PC-3 (cell line): ENCODE measurements around the gene VPS8. TPM values are rescaled to one million over a fixed set of nuclear protein-coding genes. Genes with fewer than 3 reads are reported as not detected.

Experiments
- ATAC-seq: fragments of 200-7000 bp; cut with Tn5 transposase; 2 replicates; pipeline ENCODE4 v1.9.1; 2020; ENCODE audit warnings: mild to moderate bottlenecking, moderate library complexity
- BruUV-seq: library from RNA; stranded (reverse); fragments of 400-500 nt; replicated peaks from 2 replicates; lab custom pipeline; 2021; lab: Mats Ljungman, UMichigan
- CTCF ChIA-PET: fragments of 300-600 bp; sonication (Branson Sonifier 250); formaldehyde crosslinking; loops from one replicate; lab custom pipeline; 2022; ENCODE audit warnings: antibody characterized with exemption; lab: Charles Lee
- POLR2A ChIA-PET: fragments of 300-600 bp; sonication (Branson Sonifier 250); formaldehyde crosslinking; loops from one replicate; lab custom pipeline; 2022; ENCODE audit warnings: antibody characterized with exemption; ENCODE audit not compliant: unreplicated experiment; lab: Charles Lee
- DNase-seq: peaks from one replicate; pipeline ENCODE4 v3.0.0-alpha.2; 2015
- H2AFZ ChIP-seq: fragments of 300-600 bp; sonication (generic); 2 replicates; pipeline ENCODE4 v1.6.0; 2016; ENCODE audit warnings: antibody characterized with exemption, low read length
- H3F3A ChIP-seq: fragments of 300-600 bp; sonication (generic); one replicate; pipeline ENCODE4 v1.6.0; 2017; ENCODE audit warnings: antibody characterized with exemption, low read length, control low read depth, mild to moderate bottlenecking; ENCODE audit not compliant: unreplicated experiment
- H3K27ac ChIP-seq: fragments of 300-600 bp; sonication (generic); 2 replicates; pipeline ENCODE4 v1.5.1; 2016; ENCODE audit warnings: mild to moderate bottlenecking, low read length
- H3K27me3 ChIP-seq: fragments of 300-600 bp; sonication (generic); 2 replicates; pipeline ENCODE4 v1.6.1; 2016; ENCODE audit warnings: low read length, mixed read lengths
- H3K36me3 ChIP-seq: fragments of 300-600 bp; sonication (generic); 2 replicates; pipeline ENCODE4 v1.6.1; 2016; ENCODE audit warnings: low read depth, mixed run types, low read length, mixed read lengths
- H3K4me1 ChIP-seq: fragments of 300-600 bp; sonication (generic); 2 replicates; pipeline ENCODE4 v1.5.1; 2016; ENCODE audit warnings: low read length; ENCODE audit not compliant: insufficient read depth
- H3K4me2 ChIP-seq: fragments of 300-600 bp; sonication (generic); 2 replicates; pipeline ENCODE4 v1.6.0; 2016; ENCODE audit warnings: low read length
- H3K4me3 ChIP-seq: fragments of 300-600 bp; sonication (generic); 2 replicates; pipeline ENCODE4 v1.5.1; 2016; ENCODE audit warnings: mild to moderate bottlenecking, low read length, mixed read lengths
- H3K79me2 ChIP-seq: fragments of 300-600 bp; sonication (generic); 2 replicates; pipeline ENCODE4 v1.6.1; 2017; ENCODE audit warnings: low read length, mixed read lengths
- H3K9ac ChIP-seq: fragments of 300-600 bp; sonication (generic); 2 replicates; pipeline ENCODE4 v1.6.0; 2016; ENCODE audit warnings: mild to moderate bottlenecking, low read length
- H3K9me2 ChIP-seq: fragments of 300-600 bp; sonication (generic); replicated peaks from 2 replicates; pipeline ENCODE4 v1.6.1; 2016; ENCODE audit warnings: mixed run types, low read length, mixed read lengths
- H3K9me3 ChIP-seq: fragments of 300-600 bp; sonication (generic); 2 replicates; pipeline ENCODE4 v1.6.1; 2016; ENCODE audit warnings: low read length, mixed read lengths
- H4K20me1 ChIP-seq: fragments of 300-600 bp; sonication (generic); 2 replicates; pipeline ENCODE4 v1.6.1; 2016; ENCODE audit warnings: low read length, mixed read lengths
- EZH2 ChIP-seq: fragments of 300-600 bp; sonication (generic); IDR thresholded peaks from one replicate; pipeline ENCODE4 v1.6.1; 2017; ENCODE audit warnings: antibody characterized with exemption, mild to moderate bottlenecking, low read length; ENCODE audit not compliant: unreplicated experiment
- EZH2phosphoT487 ChIP-seq: fragments of 300-600 bp; sonication (generic); IDR thresholded peaks from 2 replicates; pipeline ENCODE4 v1.6.1; 2018; ENCODE audit warnings: mild to moderate bottlenecking, antibody characterized with exemption, low read length, borderline replicate concordance
- intact Hi-C: fragments of 100-400 bp; cut with micrococcal nuclease; formaldehyde crosslinking; loops from 2 replicates; pipeline ENCODE4 v1.9.0; 2023
- total RNA-seq: library from RNA; depleted of rRNA; stranded (reverse); fragments of >200 nt; gene quantifications from 2 replicates; pipeline ENCODE4 v1.2.3, GENCODE V29; 2014
- TF ChIP-seq, protein P1 (sequence below): fragments of 300-600 bp; sonication (generic); conservative IDR thresholded peaks from 2 replicates; pipeline ENCODE4 v1.5.1; 2017; ENCODE audit warnings: antibody characterized with exemption, low read depth, mild to moderate bottlenecking, low read length

VPS8 gene
- total RNA-seq, 1 experiment from 2014 or later, result 38.0 TPM

DNA sequence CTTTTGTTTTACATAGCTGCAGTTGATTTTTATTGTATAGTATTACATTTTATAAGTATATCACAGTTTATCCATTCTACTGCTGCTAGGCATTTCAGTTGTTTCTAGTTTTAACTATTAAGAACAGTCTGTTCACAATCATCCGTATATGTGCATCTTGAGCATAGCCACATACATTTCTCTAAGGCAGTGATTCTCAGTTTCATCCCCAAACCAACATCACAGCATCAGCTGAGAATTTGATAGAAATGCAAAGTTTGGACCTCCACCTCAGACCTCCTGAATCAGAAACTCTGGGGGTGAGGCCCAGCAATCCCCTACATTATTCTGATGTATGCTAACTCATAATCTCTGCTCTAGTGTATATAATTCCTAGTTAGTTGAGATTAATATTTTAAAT is 120.8 kb downstream of the VPS8 start:
- Histone ChIP-seq H3K36me3 (peaks cover 4% of the 10 kb centered on the region; the same call in 1 of the 2 replicates), H3K4me3 (no peak overlapping the region), H3F3A (no peaks in the 10 kb centered on the region), H3K9me3 (no peaks in the 10 kb centered on the region), H3K4me1 (peaks cover 7% of the 10 kb centered on the region), H3K9me2 (no peaks in the 10 kb centered on the region), H3K27me3 (no peaks in the 10 kb centered on the region), H3K79me2 (no peaks in the 10 kb centered on the region), H3K4me2 (no peak overlapping the region), H3K27ac (no peak overlapping the region), H4K20me1 (no peaks in the 10 kb centered on the region), H2AFZ (no peak overlapping the region), H3K9ac (no peak overlapping the region)
- BruUV-seq, result no TSS peak
- intact Hi-C loops, result no loop called here
- TF ChIP-seq, protein P1, sequence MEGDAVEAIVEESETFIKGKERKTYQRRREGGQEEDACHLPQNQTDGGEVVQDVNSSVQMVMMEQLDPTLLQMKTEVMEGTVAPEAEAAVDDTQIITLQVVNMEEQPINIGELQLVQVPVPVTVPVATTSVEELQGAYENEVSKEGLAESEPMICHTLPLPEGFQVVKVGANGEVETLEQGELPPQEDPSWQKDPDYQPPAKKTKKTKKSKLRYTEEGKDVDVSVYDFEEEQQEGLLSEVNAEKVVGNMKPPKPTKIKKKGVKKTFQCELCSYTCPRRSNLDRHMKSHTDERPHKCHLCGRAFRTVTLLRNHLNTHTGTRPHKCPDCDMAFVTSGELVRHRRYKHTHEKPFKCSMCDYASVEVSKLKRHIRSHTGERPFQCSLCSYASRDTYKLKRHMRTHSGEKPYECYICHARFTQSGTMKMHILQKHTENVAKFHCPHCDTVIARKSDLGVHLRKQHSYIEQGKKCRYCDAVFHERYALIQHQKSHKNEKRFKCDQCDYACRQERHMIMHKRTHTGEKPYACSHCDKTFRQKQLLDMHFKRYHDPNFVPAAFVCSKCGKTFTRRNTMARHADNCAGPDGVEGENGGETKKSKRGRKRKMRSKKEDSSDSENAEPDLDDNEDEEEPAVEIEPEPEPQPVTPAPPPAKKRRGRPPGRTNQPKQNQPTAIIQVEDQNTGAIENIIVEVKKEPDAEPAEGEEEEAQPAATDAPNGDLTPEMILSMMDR, result no peak
- TF ChIP-seq EZH2phosphoT487 (no peak), EZH2 (no peak)
- ChIA-PET POLR2A (no interaction called here), CTCF (no interaction called here)
- DNase-seq (no peak), ATAC-seq (no peak)

DNA sequence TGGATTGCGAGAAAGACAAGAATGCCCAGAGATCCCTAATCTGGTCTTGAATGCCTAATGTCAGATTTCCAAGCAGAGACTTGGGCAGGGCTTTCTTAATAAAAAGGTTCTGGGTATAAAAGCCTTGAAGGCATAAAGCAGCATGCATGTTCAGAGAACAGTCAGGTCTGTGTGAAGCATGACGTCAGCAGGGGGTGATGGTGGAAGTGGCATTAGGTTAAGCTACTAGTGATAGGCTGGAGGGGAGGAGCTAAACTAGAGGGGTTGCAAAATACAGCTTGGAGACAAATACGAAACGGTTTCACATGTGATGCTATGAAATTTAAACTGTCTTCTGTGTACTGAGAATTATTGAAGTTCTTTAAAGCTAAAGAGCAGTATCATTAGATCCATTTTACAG is 125.6 kb downstream of the VPS8 start:
- H3K36me3 ChIP-seq, result no peaks in the 10 kb centered on the region; the same call in 1 of the 2 replicates
- H3K9me3 ChIP-seq, result no peaks in the 10 kb centered on the region
- no peak overlapping the region for H2AFZ ChIP-seq
- BruUV-seq, result no TSS peak
- no peak for ATAC-seq
- ChIA-PET CTCF (no interaction called here), POLR2A (no interaction called here)
- H3K4me1 ChIP-seq, result peaks cover 7% of the 10 kb centered on the region
- no peaks in the 10 kb centered on the region for H3K79me2 ChIP-seq
- H3K27ac ChIP-seq, result no peak overlapping the region
- H3F3A ChIP-seq, result no peaks in the 10 kb centered on the region
- intact Hi-C loops, result no loop called here
- no peak for DNase-seq
- TF ChIP-seq EZH2phosphoT487, result no peak
- TF ChIP-seq, protein P1, result no peak
- no peak for TF ChIP-seq EZH2
- H3K27me3 ChIP-seq, result no peaks in the 10 kb centered on the region
- no peak overlapping the region for H3K4me3 ChIP-seq
- H4K20me1 ChIP-seq, result no peaks in the 10 kb centered on the region
- no peaks in the 10 kb centered on the region for H3K9me2 ChIP-seq
- no peak overlapping the region for H3K4me2 ChIP-seq
- no peak overlapping the region for H3K9ac ChIP-seq

DNA sequence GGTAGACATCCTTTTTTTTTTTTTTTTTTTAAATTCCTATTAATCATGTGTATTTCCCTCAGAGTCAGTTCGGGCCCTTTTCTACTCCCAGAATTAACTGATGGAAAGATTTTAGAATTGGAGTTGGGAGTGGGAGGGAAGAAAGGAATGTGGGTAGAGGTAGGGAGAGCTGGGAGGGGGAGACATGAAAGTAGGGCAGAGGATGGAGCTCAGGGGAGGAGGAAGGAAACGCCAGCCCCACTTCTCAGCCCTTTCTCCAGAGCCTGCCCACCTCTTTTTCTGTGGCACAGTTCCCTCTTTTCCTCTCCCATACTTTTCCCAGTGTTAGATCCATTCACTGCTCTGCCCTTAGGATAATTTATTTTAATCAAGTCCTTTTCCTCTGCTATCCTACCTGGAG is 129.4 kb downstream of the VPS8 start:
- H3K9me2 ChIP-seq, result no peaks in the 10 kb centered on the region
- DNase-seq (no peak), ATAC-seq (no peak)
- no peaks in the 10 kb centered on the region for H3K79me2 ChIP-seq
- H2AFZ ChIP-seq, result no peak overlapping the region
- CTCF ChIA-PET, result no interaction called here
- no peaks in the 10 kb centered on the region for H3F3A ChIP-seq
- H3K27ac ChIP-seq, result no peak overlapping the region
- H3K36me3 ChIP-seq, result peaks cover 3% of the 10 kb centered on the region; the same call in 1 of the 2 replicates
- intact Hi-C loops, result no loop called here
- H4K20me1 ChIP-seq, result no peaks in the 10 kb centered on the region
- POLR2A ChIA-PET, result no interaction called here
- H3K4me3 ChIP-seq, result no peak overlapping the region
- no peaks in the 10 kb centered on the region for H3K9me3 ChIP-seq
- no peak overlapping the region for H3K9ac ChIP-seq
- H3K4me1 ChIP-seq, result no peaks in the 10 kb centered on the region
- no TSS peak for BruUV-seq
- H3K4me2 ChIP-seq, result no peak overlapping the region
- TF ChIP-seq EZH2 (no peak), EZH2phosphoT487 (no peak)
- TF ChIP-seq, protein P1, result no peak
- no peaks in the 10 kb centered on the region for H3K27me3 ChIP-seq
